Measurements from ENCODE around the gene PDK4.
A peak's percentile ranks its signal among the peaks of the same experiment; 100 is the strongest.
"Not testable (repeated sequence)": the region's sequence is repeated elsewhere in the genome, so short reads cannot be mapped to it uniquely, and the experiment has no call there.

The PDK4 gene

DNA sequence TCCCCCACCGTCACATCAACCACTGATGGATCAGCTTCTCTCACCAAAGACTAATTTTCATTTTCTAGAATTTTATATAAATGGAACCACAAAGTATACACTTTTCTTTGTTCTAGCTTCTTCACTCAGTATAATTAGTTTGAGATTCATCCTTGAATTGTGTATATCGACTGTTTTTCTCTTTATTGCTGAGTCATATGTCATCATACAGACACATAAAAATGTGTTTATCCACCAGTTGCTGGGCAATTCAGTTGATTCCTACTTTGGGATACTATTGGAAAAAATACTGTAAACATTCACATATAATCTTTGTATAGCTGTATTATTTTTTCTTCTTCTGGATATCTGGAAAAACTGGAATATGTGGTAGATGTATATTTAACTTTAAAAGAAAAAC, 26.6 kb downstream of the PDK4 start:
- no peak for DNase-seq (ENCODE audit: low read depth, low spot score)

- no peak for DNase-seq (ENCODE audit: low read depth, low spot score)
These were observed 35.6 kb downstream of the PDK4 start for GRCh38 chr7:95560674-95561073.

DNA sequence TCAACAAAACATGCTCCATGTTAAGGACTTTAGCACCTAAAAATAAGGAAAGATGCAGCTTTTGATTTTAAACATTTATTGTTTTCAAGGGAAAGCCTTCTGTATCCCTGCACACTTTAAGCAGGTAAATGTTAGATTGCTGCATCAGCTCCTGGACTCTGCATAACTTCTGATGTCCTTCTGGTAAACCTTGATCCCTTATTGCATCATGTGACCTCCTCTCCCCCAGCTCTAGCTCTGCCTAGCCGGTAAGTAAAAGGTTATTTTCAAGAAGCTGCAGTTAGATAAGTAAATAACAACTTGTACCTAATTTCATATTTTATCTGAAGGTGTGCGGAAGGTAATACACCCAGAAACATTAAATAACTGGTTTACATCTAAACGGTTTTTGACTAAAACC, 37.5 kb downstream of the PDK4 start:
- DNase-seq (ENCODE audit: low read depth, low spot score) = no peak

- DNase-seq (ENCODE audit: low read depth, low spot score) = no peak
These were observed 39.5 kb downstream of the PDK4 start for GRCh38 chr7:95556777-95557176.

DNA sequence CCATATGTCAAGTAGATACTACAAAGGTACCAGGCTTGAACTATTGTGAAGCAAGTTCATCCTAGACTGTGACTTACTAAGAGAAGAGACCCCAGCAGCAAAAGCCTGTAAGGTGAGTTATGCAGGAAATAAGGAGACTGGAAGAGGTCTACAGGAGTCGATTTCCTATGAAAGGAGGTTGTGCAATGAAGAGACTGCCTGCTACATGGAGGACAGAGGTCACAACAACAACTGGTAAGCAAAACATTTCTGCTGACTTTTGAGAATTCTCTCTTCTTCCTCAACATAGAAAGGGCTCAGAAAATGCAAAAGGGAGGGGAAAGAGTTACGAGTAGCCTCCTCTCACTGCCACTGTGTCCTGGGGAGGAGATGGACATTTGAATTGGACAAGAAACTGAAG, 42.4 kb downstream of the PDK4 start:
- DNase-seq (ENCODE audit: low read depth, low spot score) = no peak

GRCh38 chr7:95552010-95552926, 44.0 kb downstream of the PDK4 start:
- DNase-seq (ENCODE audit: low read depth, low spot score) = not testable (repeated sequence)

- DNase-seq (ENCODE audit: low read depth, low spot score) = no peak
These were observed 45.8 kb downstream of the PDK4 start for GRCh38 chr7:95550546-95550945.

- DNase-seq (ENCODE audit: low read depth, low spot score) = peak; percentile 36
These were observed 46.3 kb downstream of the PDK4 start for GRCh38 chr7:95549818-95550529.

DNA sequence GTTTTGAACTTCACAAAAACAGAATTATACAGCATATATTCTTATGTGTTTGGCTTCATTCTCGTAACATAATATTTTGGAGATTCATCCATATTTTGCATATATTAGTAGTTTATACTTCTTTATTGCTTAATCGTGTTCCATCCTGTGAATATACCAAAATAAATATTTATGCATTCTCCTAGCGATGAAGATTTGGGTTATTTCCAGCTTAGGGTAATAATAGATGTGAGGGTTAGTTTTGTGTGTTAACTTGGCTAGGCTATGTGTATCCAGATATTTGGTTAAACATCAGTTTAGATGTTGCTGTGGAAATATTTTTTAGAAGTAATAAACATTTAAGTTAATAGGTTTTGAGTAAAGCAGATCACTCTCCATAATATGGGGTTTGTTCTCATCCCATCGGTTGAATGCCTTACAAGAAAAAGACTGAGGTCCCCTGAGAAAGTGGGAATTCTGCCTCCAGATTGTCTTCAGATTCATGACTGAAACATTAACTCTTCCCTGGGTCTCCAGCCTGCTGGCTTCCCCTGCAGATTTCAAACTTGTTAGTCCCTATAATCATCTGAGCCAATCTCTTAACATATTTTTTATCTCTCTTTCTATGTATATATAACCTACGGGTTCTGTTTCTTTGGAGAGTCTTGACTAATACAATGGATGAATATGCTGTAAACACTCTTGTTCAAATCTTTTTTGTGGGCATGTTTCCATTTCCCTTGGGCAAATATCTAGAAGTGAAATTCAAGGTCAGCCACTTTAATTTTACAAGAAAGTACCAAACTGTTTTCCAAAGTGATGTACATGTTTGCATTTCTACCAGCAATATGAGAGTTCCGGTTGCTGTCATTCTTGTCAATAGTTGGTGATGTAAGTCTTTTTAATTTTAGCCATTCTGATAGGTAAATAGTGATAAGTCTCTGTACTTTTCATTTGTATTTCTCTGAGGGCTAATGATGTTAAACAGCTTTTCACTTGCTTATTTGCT, 48.7 kb downstream of the PDK4 start:
- DNase-seq (ENCODE audit: low read depth, low spot score) = no peak

GRCh38 chr7:95546647-95547046, 49.7 kb downstream of the PDK4 start:
- no peak for DNase-seq (ENCODE audit: low read depth, low spot score)

GRCh38 chr7:95545673-95546072, 50.6 kb downstream of the PDK4 start:
- DNase-seq (ENCODE audit: low read depth, low spot score) = no peak

DNA sequence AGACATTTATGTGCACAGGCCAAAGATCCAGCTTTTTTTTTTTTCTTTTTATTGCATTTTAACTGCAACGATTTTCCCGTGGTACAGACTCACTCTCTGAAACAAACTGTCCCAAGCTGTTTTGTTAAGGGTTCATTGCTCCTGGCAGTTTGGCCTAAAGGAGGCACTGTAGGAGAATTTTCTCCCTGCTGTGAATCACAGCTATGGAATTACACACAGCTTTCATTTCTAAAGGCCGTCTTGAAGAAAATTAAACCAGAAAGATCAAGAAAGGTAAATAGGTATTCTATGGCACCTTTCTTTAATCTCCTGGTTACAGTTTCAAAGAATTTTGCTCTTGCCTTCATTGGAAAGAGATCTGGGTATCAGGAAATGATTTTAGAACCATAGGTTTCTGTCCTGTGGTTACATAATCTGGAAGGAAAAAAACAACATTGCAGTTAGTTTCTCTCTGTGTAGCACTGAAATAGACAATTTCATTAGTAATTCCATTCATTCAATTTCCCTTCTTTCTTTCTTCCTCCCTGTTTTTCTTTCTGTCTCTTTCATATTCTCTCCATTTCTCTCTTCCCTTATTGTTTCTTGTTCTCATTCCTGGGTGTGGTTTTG, 51.2 kb downstream of the PDK4 start:
- DNase-seq (ENCODE audit: low read depth, low spot score) = peak; percentile 27

- DNase-seq (ENCODE audit: low read depth, low spot score) = no peak
These were observed 52.1 kb downstream of the PDK4 start for GRCh38 chr7:95544171-95544570.

DNA sequence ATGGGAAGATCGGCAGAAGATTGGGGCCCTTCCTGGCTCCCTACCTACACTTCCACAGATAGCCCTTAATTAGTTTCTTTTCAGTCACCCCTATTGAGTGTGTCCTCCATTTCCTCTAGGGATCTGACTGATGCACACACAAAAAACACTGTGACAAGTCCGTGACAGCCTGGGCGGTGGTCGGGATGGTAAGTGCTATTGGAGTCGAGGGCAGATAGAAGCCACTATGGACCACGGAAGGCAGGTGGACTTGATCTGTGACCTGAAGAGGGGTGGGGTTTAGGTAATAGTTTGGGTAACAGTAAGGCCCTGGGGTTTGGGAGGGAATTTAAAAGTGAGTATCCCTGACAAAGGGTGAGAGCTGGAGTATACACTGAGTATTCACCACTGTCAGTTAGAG, 53.0 kb downstream of the PDK4 start:
- no peak for DNase-seq (ENCODE audit: low read depth, low spot score)

DNA sequence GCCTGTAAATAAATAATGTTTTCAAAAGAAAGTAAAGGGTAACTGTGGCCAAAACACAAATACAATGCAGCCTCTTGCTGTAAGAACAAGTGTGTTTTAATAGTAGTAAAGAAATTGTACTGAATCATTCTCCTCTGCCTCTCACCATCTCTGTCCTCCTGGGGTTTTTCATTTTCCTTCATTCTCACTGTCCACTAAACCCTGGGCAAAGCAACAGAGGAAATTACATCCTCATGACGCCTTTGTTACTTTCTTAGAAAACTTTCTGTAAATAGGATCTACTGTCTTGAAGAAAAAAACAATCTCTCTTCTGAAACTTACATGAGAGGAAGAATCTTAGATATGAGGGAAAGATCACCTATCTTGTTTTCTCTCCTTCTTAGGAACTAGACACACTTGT, 56.0 kb downstream of the PDK4 start:
- DNase-seq (ENCODE audit: low read depth, low spot score) = no peak

GRCh38 chr7:95539426-95539825, 56.9 kb downstream of the PDK4 start:
- no peak for DNase-seq (ENCODE audit: low read depth, low spot score)

DNA sequence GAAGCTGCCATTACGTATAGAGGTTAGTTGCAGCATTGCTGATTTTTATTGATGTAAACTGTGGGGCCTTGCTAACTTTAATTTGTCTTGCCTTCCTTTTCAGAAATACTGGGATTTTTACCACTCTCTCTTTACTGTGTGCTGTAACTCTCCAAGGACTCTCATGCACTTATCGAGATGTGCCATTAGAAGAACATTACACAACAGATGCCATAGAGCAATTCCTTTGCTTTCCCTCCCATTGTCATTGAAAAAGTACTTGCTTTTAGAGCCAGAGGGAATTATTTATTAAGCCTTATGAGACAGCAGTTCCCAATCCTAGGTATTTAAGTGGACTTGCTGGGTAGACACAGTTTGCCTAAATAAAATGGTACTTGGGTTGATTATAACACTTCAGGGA, 58.8 kb downstream of the PDK4 start:
- DNase-seq (ENCODE audit: low read depth, low spot score) = no peak

- DNase-seq (ENCODE audit: low read depth, low spot score) = no peak
These were observed 59.5 kb downstream of the PDK4 start for GRCh38 chr7:95536656-95537311.

DNA sequence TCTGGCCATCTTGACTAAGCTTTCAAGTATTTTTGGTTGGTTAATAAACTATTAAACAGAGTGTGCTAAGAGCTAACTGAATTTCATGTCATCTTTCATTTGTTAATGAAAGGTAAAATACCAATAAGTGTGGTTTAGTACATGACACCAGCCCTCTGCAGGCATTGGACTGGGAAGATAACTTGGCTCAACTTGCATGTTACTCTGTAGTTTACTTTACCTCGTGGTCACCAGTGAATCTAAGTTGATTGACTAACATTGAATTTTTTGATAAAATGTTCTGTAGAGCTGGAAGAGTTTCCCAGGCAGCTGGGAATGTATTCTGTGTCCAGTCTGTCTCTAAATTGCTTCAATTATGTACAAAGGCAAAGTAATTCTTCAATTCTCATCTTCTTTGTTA, 60.7 kb downstream of the PDK4 start:
- DNase-seq (ENCODE audit: low read depth, low spot score) = no peak

- no peak for DNase-seq (ENCODE audit: low read depth, low spot score)
These were observed 61.5 kb downstream of the PDK4 start for GRCh38 chr7:95534796-95535195.

All from ELF-1 (cell line).